Calu3 (cell line): Measurements from ENCODE around the gene SPART. TPM values are rescaled to one million over a fixed set of nuclear protein-coding genes. Genes with fewer than 3 reads are reported as not detected.

Experiments used
- BruUV-seq: library from RNA; stranded (reverse); fragments of 400-500 nt; replicated peaks from 2 replicates; lab custom pipeline; 2021; lab: Mats Ljungman, UMichigan
- CTCF ChIA-PET: fragments of 300-600 bp; sonication (Branson Sonifier 250); formaldehyde crosslinking; loops from one replicate; lab custom pipeline; 2022; ENCODE audit warnings: antibody characterized with exemption; lab: Charles Lee
- DNase-seq: peaks from one replicate; pipeline ENCODE4 v3.0.0; 2022
- H3K27ac Mint-ChIP-seq: one replicate; pipeline ENCODE4 v1.8.0; 2022; ENCODE audit warnings: mixed read lengths; ENCODE audit not compliant: unreplicated experiment
- H3K27me3 Mint-ChIP-seq: one replicate; pipeline ENCODE4 v1.8.0; 2022; ENCODE audit warnings: mixed read lengths; ENCODE audit not compliant: unreplicated experiment
- H3K36me3 Mint-ChIP-seq: one replicate; pipeline ENCODE4 v1.8.0; 2022; ENCODE audit warnings: mild to moderate bottlenecking, moderate library complexity, mixed read lengths; ENCODE audit not compliant: insufficient read depth, unreplicated experiment
- H3K4me1 Mint-ChIP-seq: one replicate; pipeline ENCODE4 v1.8.0; 2022; ENCODE audit warnings: mild to moderate bottlenecking, low read depth, mixed read lengths; ENCODE audit not compliant: unreplicated experiment
- H3K4me3 Mint-ChIP-seq: one replicate; pipeline ENCODE4 v1.8.0; 2022; ENCODE audit warnings: mild to moderate bottlenecking, low read depth, moderate library complexity, mixed read lengths; ENCODE audit not compliant: unreplicated experiment
- H3K9me3 Mint-ChIP-seq: one replicate; pipeline ENCODE4 v1.8.0; 2022; ENCODE audit warnings: low read depth, mixed read lengths; ENCODE audit not compliant: unreplicated experiment
- intact Hi-C: fragments of 100-400 bp; cut with micrococcal nuclease; formaldehyde crosslinking; loops from one replicate; pipeline ENCODE4 v1.10.0; 2022; ENCODE audit not compliant: unreplicated experiment
- total RNA-seq: library from RNA; stranded (reverse); gene quantifications from 2 replicates; pipeline ENCODE4 v1.2.3, GENCODE V29; 2022
- TF ChIP-seq, protein P1 (sequence below): fragments of 200-600 bp; IDR thresholded peaks from one replicate; pipeline ENCODE4 v1.8.0; 2022; ENCODE audit warnings: antibody characterized with exemption; ENCODE audit not compliant: unreplicated experiment

Gene SPART
- total RNA-seq, 1 experiment from 2014 or later = not detected

DNA sequence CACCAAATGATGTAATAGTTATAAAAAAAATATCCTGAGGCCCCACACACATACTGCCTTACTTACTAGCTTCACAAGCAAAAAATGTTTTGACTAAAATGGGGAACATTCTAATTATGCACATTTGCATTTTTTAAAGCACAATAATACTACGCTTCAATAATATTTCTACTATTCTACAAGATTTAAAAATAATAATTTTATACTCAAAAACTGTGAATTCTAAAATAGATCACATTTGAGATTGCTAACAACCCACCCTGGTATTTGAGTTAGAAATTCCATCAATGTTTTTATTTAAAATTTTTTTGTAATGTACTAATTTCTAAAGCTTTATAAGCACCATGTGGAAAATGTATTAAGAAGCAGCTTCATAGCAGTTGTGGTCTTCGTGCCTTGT is 72.8 kb downstream of the SPART start:
- DNase-seq = no peak
- no peak overlapping the region for H3K27ac Mint-ChIP-seq
- no TSS peak for BruUV-seq
- intact Hi-C loops = no loop called here
- no peaks in the 10 kb centered on the region for H3K4me1 Mint-ChIP-seq
- TF ChIP-seq, protein P1, sequence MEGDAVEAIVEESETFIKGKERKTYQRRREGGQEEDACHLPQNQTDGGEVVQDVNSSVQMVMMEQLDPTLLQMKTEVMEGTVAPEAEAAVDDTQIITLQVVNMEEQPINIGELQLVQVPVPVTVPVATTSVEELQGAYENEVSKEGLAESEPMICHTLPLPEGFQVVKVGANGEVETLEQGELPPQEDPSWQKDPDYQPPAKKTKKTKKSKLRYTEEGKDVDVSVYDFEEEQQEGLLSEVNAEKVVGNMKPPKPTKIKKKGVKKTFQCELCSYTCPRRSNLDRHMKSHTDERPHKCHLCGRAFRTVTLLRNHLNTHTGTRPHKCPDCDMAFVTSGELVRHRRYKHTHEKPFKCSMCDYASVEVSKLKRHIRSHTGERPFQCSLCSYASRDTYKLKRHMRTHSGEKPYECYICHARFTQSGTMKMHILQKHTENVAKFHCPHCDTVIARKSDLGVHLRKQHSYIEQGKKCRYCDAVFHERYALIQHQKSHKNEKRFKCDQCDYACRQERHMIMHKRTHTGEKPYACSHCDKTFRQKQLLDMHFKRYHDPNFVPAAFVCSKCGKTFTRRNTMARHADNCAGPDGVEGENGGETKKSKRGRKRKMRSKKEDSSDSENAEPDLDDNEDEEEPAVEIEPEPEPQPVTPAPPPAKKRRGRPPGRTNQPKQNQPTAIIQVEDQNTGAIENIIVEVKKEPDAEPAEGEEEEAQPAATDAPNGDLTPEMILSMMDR = no peak
- no peaks in the 10 kb centered on the region for H3K9me3 Mint-ChIP-seq
- no peak overlapping the region for H3K4me3 Mint-ChIP-seq
- peaks cover 38% of the 10 kb centered on the region for H3K27me3 Mint-ChIP-seq
- no peaks in the 10 kb centered on the region for H3K36me3 Mint-ChIP-seq
- CTCF ChIA-PET = no interaction called here

DNA sequence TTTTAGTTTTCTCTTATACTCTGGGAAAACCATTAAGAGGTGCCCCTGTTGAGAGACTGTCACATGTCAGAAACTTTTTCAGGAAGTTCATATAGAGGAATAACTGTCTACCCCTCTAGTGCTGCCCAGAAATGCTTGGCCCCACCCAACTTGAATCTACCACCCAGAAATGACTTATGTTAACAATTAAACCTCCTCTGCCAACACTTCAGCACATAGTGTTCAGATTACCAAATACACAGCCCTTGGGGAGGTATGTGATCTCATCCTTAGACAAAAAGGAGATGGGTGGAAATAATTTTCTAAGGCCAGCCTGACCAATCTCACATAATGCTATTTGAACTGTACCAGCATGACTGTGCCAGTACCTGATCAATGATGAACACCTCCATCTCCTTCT is 84.2 kb downstream of the SPART start:
- TF ChIP-seq, protein P1 = no peak
- peaks cover 20% of the 10 kb centered on the region for H3K27me3 Mint-ChIP-seq
- no peaks in the 10 kb centered on the region for H3K9me3 Mint-ChIP-seq
- H3K4me3 Mint-ChIP-seq = no peak overlapping the region
- no peak for DNase-seq
- H3K27ac Mint-ChIP-seq = no peak overlapping the region
- H3K36me3 Mint-ChIP-seq = no peaks in the 10 kb centered on the region
- CTCF ChIA-PET = no interaction called here
- BruUV-seq = no TSS peak
- intact Hi-C loops = no loop called here
- H3K4me1 Mint-ChIP-seq = no peaks in the 10 kb centered on the region

DNA sequence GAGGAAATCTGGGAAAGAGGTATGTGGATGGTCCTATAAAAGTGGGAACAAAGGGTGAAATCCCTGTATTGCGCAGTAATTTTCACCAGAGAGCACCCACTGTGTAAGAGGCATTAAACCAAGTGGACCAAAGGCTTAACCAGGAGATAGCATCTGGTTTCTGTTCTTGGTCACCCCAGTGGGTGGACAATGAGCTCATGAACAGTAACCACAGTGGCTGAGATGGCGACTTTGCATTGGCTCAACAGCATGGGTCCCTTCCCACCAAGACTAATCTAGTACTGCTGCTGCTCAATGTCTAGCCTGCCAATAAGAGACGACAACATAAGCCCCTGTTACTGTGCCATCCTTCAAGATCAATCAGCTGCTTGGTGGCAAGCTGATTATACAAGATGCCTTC is 85.2 kb downstream of the SPART start:
- no TSS peak for BruUV-seq
- intact Hi-C loops = no loop called here
- DNase-seq = no peak

DNA sequence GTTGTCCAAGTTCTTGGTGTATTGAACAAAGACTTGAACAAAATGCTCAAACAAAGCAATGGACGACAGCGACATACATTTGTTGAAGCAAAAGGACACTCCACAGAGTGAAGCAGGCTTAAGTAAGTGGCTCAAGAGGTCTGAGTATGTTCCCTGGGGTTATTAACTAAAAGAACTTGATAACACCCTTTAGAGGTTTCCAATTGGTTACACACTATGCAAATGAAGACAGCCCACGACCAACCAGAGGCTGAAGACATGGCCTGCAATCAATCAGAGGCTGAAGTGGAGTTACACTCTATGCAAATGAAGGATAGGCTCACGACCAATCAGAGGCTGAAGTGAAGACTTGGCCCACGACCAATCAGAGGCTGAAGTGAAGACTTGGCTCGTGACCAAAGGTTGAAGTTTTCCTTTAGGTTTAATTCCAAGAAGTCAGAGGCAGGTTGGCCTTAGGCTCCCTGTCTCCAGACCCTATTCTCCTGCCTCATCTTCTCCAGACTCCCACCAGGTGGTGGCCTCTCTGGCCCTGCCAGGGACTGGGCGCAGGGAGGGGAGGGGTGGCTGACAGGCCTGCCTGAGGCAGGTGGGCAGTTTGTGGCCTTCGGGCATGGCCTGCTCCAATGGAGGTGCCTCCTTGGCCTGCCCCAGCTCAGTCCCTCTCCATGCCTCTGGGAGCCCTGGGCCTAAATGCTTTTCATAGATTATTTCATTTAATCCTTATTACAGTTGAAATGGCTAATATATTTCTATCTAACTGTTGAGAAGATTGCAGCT is 86.6 kb downstream of the SPART start:
- Mint-ChIP-seq H3K27me3 (peaks cover 12% of the 10 kb centered on the region), H3K4me1 (no peaks in the 10 kb centered on the region), H3K9me3 (peaks cover 2% of the 10 kb centered on the region), H3K36me3 (no peaks in the 10 kb centered on the region), H3K4me3 (no peak overlapping the region), H3K27ac (no peak overlapping the region)
- CTCF ChIA-PET = no interaction called here
- TF ChIP-seq, protein P1 = no peak
- intact Hi-C loops = no loop called here
- DNase-seq = no peak
- BruUV-seq = no TSS peak

More for the DNA sequence above, 85.2 kb downstream of the SPART start:
- H3K27ac Mint-ChIP-seq = no peak overlapping the region
- TF ChIP-seq, protein P1 = no peak
- H3K4me3 Mint-ChIP-seq = no peak overlapping the region
- H3K27me3 Mint-ChIP-seq = peaks cover 12% of the 10 kb centered on the region
- H3K9me3 Mint-ChIP-seq = peaks cover 2% of the 10 kb centered on the region
- H3K36me3 Mint-ChIP-seq = no peaks in the 10 kb centered on the region
- H3K4me1 Mint-ChIP-seq = no peaks in the 10 kb centered on the region
- CTCF ChIA-PET = no interaction called here
